ENCODE data around the gene ATE1.

DNA sequence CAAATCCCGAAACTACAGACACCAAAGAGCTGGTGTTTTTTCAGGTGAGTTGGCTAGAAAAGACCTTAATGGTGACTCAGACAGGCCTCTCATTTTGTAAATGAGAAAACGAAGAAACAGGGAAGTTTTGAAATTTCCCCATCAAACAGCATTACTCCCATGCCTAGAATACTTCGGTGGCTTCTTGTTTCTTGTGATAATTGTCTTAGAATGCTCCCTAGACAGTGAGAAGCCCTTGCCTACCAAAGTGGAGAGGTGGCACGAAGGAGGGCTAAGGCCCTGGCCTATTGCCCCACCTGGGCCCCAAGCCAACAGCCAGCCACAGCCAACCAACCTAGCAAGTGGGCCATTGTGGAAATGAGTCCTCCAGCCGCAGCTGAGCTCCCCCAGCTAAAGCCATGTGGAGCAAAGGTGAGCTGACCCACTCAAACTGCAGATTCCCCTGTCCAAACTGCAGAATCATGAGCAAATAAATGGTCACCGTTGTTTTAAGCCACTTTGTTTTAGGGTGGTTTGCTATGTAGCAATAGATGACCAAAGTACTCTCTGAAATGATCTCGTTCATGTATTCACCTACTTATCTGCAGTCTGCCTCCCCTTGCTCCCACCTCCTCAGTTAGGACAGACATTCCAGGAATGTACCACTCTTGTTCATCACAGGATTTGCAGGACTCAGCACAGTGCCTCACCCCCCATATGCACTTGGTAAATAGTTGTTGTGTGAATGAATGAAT lies 231.9 kb downstream of the ATE1 start:
- no peak for TF ChIP-seq CTCF (conservative IDR thresholded peaks at IDR 0.05; ENCODE audit: low read depth, low read length)
- no peak for TF ChIP-seq POLR2A (IDR thresholded peaks at IDR 0.05; ENCODE audit: low read depth, low read length)
- no peak for TF ChIP-seq BHLHE40 (IDR thresholded peaks at IDR 0.05; ENCODE audit: low read depth, low read length)
- TF ChIP-seq MAFK (IDR thresholded peaks at IDR 0.05; ENCODE audit: low read depth, low read length) = no peak
- TF ChIP-seq, protein P1, sequence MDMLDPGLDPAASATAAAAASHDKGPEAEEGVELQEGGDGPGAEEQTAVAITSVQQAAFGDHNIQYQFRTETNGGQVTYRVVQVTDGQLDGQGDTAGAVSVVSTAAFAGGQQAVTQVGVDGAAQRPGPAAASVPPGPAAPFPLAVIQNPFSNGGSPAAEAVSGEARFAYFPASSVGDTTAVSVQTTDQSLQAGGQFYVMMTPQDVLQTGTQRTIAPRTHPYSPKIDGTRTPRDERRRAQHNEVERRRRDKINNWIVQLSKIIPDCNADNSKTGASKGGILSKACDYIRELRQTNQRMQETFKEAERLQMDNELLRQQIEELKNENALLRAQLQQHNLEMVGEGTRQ (IDR thresholded peaks at IDR 0.05; ENCODE audit: low read depth, low read length) = no peak
- no peak for TF ChIP-seq CHD1 (IDR thresholded peaks at IDR 0.05; ENCODE audit: low read depth, low read length)
- no peak for TF ChIP-seq CEBPB (IDR thresholded peaks at IDR 0.05; ENCODE audit: low read depth, low read length)
- no peak for TF ChIP-seq MXI1 (IDR thresholded peaks at IDR 0.05; ENCODE audit: borderline replicate concordance, low read depth, low read length)
